Activated naive CD4-positive, alpha-beta T cell treated with anti-CD3 and anti-CD28 coated beads, Interleukin-2, amount 10 ng/mL, durations not matched to agents 5 hours and 36 hours (primary cell): ENCODE measurements around the gene PLIN3. TPM values are rescaled to one million over a fixed set of nuclear protein-coding genes. Genes with fewer than 3 reads are reported as not detected.

Experiments used
- total RNA-seq, 2 experiments: library from RNA; stranded (reverse); gene quantifications; one replicate each; pipeline ENCODE4 v1.2.3, GENCODE V29; 2021

Gene PLIN3
- total RNA-seq = 10 to 100 TPM; 23.7 to 23.8 TPM

GRCh38 chr19:4867534-4868285 is at the start of gene PLIN3:
TSS of gene PLIN3 (minus strand) at chr19:4867667. CDS start at chr19:4861394, 6,273 bp downstream.

GRCh38 chr19:4909156-4909896 is 41.9 kb upstream of the PLIN3 start, which contains the start of gene UHRF1:
TSS of gene UHRF1 (plus strand) at chr19:4909501. CDS start at chr19:4910886, 1,385 bp downstream.

GRCh38 chr19:4902796-4903195 is 35.3 kb upstream of the PLIN3 start, which contains the start of gene ARRDC5:
TSS of gene ARRDC5 (minus strand) at chr19:4902896. CDS start at chr19:4902825, 71 bp downstream.

GRCh38 chr19:4831304-4831978 is 36.0 kb downstream of the PLIN3 start, which contains the start of gene TICAM1:
TSS of gene TICAM1 (minus strand) at chr19:4831712. CDS start at chr19:4818377, 13,335 bp downstream.

GRCh38 chr19:4791183-4792018 is 76.1 kb downstream of the PLIN3 start, which contains the start of gene FEM1A:
TSS of gene FEM1A (plus strand) at chr19:4791734. CDS start at chr19:4791855, 121 bp downstream.

Other genes with a start within 250 kb of the PLIN3 start
- gene TNFAIP8L1, start 228.2 kb downstream of the PLIN3 start, total RNA-seq = 10 to 100 TPM; 21.8 to 23.6 TPM
- gene MYDGF, start 197.3 kb downstream of the PLIN3 start, total RNA-seq = 10 to 100 TPM; 49.6 to 54.1 TPM
- 10 to 100 TPM; 75.5 to 75.9 TPM for gene DPP9, start 143.8 kb downstream of the PLIN3 start, total RNA-seq
- 10 to 100 TPM; 10.9 to 11.4 TPM for gene FEM1A, start 75.9 kb downstream of the PLIN3 start, total RNA-seq
- 10 to 100 TPM; 17.4 to 18.6 TPM for gene TICAM1, start 36.0 kb downstream of the PLIN3 start, total RNA-seq
- 1 to 10 TPM; 3.1 to 4.0 TPM for gene ARRDC5, start 35.2 kb upstream of the PLIN3 start, total RNA-seq
- gene UHRF1, start 41.8 kb upstream of the PLIN3 start, total RNA-seq = 10 to 100 TPM; 83.9 to 85.6 TPM
- gene KDM4B, start 101.4 kb upstream of the PLIN3 start, total RNA-seq = 10 to 100 TPM; 52.1 to 53.0 TPM